Measurements from ENCODE around the gene AMZ2.
"Not testable (repeated sequence)": the region's sequence is repeated elsewhere in the genome, so short reads cannot be mapped to it uniquely, and the experiment has no call there.

Gene AMZ2, protein sequence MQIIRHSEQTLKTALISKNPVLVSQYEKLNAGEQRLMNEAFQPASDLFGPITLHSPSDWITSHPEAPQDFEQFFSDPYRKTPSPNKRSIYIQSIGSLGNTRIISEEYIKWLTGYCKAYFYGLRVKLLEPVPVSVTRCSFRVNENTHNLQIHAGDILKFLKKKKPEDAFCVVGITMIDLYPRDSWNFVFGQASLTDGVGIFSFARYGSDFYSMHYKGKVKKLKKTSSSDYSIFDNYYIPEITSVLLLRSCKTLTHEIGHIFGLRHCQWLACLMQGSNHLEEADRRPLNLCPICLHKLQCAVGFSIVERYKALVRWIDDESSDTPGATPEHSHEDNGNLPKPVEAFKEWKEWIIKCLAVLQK

DNA sequence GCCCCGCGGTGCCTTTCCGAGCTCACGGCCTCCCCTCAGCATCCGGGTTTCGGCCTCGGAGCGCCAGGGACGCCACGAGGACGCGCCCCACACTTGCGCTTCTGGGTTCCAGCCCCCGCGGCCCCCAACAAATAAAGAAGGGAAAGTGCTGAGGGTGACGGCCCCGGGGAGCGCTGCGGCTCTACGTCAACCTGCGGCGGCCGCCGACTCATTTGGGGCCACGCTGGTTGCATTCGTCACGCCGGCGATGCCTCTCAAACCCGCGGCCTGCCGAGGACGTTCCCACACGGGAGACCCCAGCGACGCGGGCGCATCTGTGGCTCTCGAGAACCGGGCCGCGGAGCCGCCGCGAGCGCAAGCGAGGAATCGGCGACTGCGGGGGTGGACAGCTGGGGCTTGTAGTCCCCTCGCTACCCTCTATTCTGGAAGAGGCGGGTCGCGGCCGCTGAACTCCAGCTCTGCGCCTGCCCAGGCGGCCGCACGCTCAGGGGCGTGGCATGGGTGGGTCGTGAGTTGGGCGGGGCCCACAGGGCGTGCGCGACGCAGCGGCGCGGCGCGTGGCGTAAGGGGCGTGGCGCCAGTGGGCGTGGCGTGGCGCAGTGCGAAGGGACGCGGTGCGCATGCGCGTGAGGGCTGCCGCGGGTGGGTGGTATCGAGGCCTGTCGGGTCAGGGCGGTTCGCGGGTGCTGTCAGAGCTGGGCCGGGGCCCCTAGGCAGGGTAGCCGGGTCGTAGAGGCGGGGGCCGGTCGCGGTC lies at the start of gene AMZ2:
Gene AMZ2, plus strand, starts transcription at position 599 of the 754 bp plus-strand sequence. CDS start 2,145 bp downstream, outside the sequence.
- H3K27me3 ChIP-seq (ENCODE audit: insufficient read depth, low read length) = no peaks in the 10 kb centered on the region
- H3K4me3 ChIP-seq (ENCODE audit: low read length) = peak within 1 kb of the TSS; percentile 95
- H3K9ac ChIP-seq (ENCODE audit: low read depth, low read length) = peak within 1 kb of the TSS; percentile 82
- H3K9me3 ChIP-seq (ENCODE audit: insufficient read depth, low read depth, low read length) = no peaks in the 10 kb centered on the region
- H3K36me3 ChIP-seq (ENCODE audit: insufficient read depth, low read depth, low read length) = peaks cover 12% of the 10 kb centered on the region
- peak within 1 kb of the TSS; percentile 81 for H3K27ac ChIP-seq (ENCODE audit: low read length)
- no peaks in the 10 kb centered on the region for H3K4me1 ChIP-seq (ENCODE audit: insufficient read depth, low read length)

DNA sequence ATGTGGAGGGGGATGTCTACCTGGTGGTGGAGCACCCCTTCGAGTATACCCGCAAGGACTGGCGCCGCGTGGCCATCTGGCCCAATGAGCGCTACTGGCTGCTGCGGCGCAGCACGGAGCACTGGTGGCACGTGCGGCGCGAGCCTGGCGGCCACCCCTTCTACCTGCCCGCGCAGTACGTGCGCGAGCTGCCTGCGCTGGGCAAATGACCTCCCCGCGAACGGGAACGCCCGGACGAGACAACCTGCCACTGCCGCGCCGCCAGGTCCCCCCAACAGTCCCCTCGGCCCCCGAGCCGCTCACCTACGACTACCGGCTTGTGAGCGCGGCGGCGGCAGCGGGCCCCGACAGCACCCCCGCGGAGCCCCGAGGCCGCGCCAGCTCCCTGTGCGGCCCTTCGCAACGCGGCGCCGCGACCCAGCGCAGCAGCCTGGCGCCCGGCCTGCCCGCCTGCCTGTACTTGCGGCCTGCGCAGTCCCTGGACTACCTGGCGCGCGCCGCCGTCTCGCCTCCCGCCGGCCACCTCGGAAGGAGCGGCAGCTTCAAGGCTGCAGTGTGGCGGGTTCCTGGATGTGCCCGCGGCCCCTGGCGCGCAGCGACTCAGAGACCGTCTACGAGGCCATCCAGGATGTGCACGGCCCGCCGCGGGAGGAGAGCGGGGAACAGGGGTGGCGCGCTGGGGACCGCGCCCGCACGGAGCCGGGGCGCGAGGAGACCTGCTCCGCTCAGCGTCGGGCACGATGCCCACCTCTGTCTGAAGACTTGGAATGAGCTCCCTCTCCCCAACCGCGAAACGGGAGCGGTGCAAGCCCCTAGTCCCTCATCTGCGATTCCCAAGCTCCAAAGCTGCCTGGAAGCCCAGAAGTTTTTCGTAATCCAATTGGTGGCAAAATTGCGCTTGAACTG lies 48.7 kb upstream of the AMZ2 start:
- Histone ChIP-seq H3K36me3 (ENCODE audit: insufficient read depth, low read depth, low read length) (no peaks in the 10 kb centered on the region), H3K27ac (ENCODE audit: low read length) (no peak overlapping the region), H3K9ac (ENCODE audit: low read depth, low read length) (no peak overlapping the region), H3K4me3 (ENCODE audit: low read length) (peak overlapping the region; percentile 51), H3K4me1 (ENCODE audit: insufficient read depth, low read length) (no peaks in the 10 kb centered on the region), H3K27me3 (ENCODE audit: insufficient read depth, low read length) (peaks cover 100% of the 10 kb centered on the region), H3K9me3 (ENCODE audit: insufficient read depth, low read depth, low read length) (no peaks in the 10 kb centered on the region)

DNA sequence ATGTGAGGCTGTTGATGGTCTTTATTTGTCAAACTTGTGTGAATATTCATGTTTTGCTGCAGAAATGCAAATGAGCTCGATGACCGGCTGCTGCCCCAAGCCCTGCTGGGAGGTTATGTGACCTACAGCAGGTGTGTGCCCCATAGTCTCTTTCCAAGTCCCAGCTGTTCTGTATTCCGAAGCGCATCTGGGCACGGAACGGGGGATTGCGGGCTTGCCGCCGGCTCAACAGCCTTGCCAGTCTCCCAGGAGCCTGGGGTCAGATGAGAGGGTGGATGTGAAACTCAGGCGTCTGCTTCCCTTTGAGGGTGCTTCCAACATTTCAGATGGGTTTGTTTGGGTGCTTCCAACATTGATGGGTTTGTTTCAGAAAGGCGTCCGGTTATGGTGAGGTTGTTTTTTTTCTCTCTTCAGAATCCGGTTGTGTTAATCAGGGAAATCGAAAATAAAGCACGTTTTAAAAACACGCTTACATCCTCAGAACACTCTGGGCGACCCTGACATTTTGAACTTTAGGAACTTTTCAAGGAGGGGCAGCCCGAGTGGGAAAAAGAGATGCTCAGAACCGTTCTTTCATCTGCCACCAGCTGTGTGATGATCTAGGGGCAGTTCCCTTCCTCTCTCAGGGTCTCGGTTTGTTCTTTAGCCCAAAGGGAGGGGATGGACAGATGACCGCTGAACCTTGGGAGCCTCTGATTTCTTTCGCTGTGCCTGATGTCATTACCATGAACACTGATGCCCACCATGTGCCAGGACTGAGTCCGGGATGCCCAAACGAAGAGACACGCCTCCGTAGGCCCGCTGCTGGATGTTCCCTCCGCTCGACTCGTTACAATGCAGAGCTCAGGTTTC lies 47.8 kb upstream of the AMZ2 start:
- H3K9me3 ChIP-seq (ENCODE audit: insufficient read depth, low read depth, low read length) = no peaks in the 10 kb centered on the region
- H3K4me1 ChIP-seq (ENCODE audit: insufficient read depth, low read length) = no peaks in the 10 kb centered on the region
- H3K4me3 ChIP-seq (ENCODE audit: low read length) = peak overlapping the region; percentile 51
- no peak overlapping the region for H3K27ac ChIP-seq (ENCODE audit: low read length)
- H3K27me3 ChIP-seq (ENCODE audit: insufficient read depth, low read length) = peaks cover 100% of the 10 kb centered on the region
- H3K36me3 ChIP-seq (ENCODE audit: insufficient read depth, low read depth, low read length) = no peaks in the 10 kb centered on the region
- no peak overlapping the region for H3K9ac ChIP-seq (ENCODE audit: low read depth, low read length)

DNA sequence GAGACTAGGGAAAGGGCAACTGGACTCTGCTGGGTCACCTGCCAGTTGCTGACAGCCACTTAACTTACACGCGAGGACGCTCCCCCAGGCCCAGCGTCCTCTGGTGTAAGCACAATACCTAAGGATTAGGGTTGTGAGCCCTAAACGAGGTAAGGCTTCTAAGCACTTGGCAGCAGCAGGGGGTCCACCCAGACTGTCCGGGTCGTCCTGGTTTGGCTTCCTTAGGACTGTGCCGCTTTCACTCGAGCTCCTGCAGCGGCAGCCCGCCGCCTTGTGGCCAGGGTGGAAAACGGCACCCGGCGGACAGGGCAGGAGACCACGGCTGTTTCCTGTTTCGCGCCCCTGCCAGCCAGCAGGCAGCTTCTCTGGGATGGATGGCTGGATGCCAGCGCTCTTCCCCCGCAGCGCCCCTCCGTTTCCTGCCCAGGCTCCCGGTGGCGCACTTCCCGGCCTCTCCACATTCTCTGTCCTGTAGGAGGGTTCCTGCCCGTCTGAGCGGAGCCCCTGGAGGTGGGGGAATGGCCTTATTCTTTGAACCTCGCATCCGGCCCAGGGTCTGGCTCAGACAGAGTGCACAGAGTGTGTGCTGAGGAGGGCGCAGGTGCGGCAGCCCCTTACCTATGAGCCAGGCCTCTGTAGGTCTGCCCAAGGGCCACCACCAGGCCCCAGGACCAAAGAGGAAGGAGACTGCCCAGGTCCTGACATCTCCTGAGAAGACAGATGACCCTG lies 47.0 kb upstream of the AMZ2 start:
- H3K27ac ChIP-seq (ENCODE audit: low read length) = no peak overlapping the region
- no peaks in the 10 kb centered on the region for H3K4me1 ChIP-seq (ENCODE audit: insufficient read depth, low read length)
- H3K4me3 ChIP-seq (ENCODE audit: low read length) = peak overlapping the region; percentile 41; the same call in 1 of the 2 replicates
- no peaks in the 10 kb centered on the region for H3K9me3 ChIP-seq (ENCODE audit: insufficient read depth, low read depth, low read length)
- H3K36me3 ChIP-seq (ENCODE audit: insufficient read depth, low read depth, low read length) = no peaks in the 10 kb centered on the region
- H3K27me3 ChIP-seq (ENCODE audit: insufficient read depth, low read length) = peaks cover 92% of the 10 kb centered on the region
- H3K9ac ChIP-seq (ENCODE audit: low read depth, low read length) = no peak overlapping the region

DNA sequence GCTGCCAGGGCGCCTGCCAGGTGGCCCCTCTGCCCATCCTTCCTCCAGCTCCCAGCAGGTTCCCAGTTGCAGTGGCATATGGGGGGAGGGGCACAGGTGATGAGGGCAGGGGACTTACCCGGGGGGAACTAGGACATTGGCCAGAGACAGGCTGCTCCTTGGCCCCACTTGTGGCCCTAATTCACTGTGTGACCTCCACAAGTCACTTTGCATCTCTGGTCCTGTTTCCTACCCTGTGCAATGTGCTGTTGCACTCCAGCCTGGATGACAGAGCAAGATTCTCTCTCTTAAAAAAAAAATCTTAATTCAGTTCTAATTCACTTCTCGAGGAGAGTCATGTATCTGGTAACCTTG lies 46.4 kb upstream of the AMZ2 start:
- H3K4me1 ChIP-seq (ENCODE audit: insufficient read depth, low read length); H3K4me3 ChIP-seq (ENCODE audit: low read length); H3K9me3 ChIP-seq (ENCODE audit: insufficient read depth, low read depth, low read length); H3K27ac ChIP-seq (ENCODE audit: low read length); H3K36me3 ChIP-seq (ENCODE audit: insufficient read depth, low read depth, low read length); H3K9ac ChIP-seq (ENCODE audit: low read depth, low read length): not testable (repeated sequence)
- peaks cover 87% of the 10 kb centered on the region for H3K27me3 ChIP-seq (ENCODE audit: insufficient read depth, low read length)

DNA sequence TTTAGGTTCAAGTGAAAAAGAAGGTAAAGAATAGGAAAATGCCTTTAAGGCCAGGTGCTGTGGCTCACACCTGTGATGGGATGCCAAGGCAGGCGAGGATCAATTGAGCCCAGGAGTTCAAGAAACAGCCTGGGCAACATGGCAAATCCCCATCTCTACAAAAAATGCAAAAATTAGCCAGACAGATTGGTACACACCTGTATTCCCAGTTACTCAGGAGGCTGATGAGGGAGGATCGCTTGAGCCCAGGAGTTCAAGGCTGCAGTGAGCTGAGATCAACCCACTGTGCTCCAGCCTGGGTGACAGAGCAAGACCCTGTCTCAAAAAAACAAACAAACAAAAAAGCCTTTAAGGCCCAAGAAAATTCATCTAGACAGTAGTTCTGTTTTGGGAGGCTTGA lies 45.5 kb upstream of the AMZ2 start:
- H3K27me3 ChIP-seq (ENCODE audit: insufficient read depth, low read length) = peaks cover 78% of the 10 kb centered on the region
- not testable (repeated sequence) for H3K27ac ChIP-seq (ENCODE audit: low read length); H3K4me1 ChIP-seq (ENCODE audit: insufficient read depth, low read length); H3K36me3 ChIP-seq (ENCODE audit: insufficient read depth, low read depth, low read length); H3K4me3 ChIP-seq (ENCODE audit: low read length); H3K9me3 ChIP-seq (ENCODE audit: insufficient read depth, low read depth, low read length); H3K9ac ChIP-seq (ENCODE audit: low read depth, low read length)

DNA sequence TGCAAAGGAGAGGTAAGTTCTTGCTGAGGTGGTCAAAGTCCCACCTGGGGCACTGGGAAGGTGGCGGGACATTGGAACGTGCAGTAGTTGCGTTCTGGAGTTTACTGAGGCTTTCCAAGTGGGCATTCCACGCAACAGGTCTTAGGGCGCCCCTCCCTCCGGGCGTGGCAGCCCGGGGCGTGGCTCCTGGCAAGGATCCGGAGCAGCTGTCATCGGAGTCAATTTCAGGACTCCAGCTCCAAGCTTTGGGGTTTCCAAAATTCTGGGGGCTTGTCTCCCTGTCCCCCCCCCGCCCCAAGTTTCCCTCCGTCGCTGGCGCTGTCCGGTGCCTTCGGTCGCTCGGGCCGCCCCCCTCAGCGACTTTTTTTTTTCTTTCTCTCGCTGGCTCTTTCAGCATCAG lies 43.1 kb upstream of the AMZ2 start:
- H3K4me3 ChIP-seq (ENCODE audit: low read length) = peak overlapping the region; percentile 63; the same call in 1 of the 2 replicates
- peaks cover 2% of the 10 kb centered on the region; the same call in 1 of the 2 replicates for H3K36me3 ChIP-seq (ENCODE audit: insufficient read depth, low read depth, low read length)
- no peaks in the 10 kb centered on the region for H3K9me3 ChIP-seq (ENCODE audit: insufficient read depth, low read depth, low read length)
- no peak overlapping the region for H3K9ac ChIP-seq (ENCODE audit: low read depth, low read length)
- H3K4me1 ChIP-seq (ENCODE audit: insufficient read depth, low read length) = no peaks in the 10 kb centered on the region
- peaks cover 53% of the 10 kb centered on the region for H3K27me3 ChIP-seq (ENCODE audit: insufficient read depth, low read length)
- H3K27ac ChIP-seq (ENCODE audit: low read length) = no peak overlapping the region

DNA sequence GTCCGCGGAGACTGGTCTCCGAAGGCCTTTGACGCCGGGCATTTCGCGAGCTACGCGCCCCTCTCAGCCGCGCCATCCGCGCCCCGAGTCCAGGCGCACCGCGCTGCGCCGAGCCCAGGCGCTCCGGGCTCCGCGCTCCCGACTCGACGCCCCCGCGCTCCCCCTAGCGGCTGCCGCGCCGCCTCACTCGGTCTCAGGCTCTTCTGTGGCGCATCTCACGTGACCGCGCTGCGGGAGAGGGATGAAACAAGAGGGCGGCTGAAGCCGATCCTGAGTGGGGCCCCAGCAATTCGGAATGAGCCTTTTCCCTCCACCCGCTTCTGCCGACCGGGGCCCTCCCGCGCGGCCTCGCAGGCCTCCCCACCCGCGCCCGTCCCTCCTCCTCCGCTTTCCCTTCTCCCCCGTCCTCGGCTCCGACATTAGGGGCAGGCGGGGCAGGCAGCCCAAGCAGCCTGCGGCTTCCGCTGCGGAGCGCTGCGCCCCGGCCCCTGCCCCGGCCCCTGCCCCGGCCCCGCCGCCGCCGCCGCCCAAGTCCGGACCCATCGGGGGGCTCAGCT lies 42.5 kb upstream of the AMZ2 start:
- Histone ChIP-seq H3K9ac (ENCODE audit: low read depth, low read length) (peak overlapping the region; percentile 71; the same call in 1 of the 2 replicates), H3K4me1 (ENCODE audit: insufficient read depth, low read length) (no peaks in the 10 kb centered on the region), H3K27ac (ENCODE audit: low read length) (no peak overlapping the region)

DNA sequence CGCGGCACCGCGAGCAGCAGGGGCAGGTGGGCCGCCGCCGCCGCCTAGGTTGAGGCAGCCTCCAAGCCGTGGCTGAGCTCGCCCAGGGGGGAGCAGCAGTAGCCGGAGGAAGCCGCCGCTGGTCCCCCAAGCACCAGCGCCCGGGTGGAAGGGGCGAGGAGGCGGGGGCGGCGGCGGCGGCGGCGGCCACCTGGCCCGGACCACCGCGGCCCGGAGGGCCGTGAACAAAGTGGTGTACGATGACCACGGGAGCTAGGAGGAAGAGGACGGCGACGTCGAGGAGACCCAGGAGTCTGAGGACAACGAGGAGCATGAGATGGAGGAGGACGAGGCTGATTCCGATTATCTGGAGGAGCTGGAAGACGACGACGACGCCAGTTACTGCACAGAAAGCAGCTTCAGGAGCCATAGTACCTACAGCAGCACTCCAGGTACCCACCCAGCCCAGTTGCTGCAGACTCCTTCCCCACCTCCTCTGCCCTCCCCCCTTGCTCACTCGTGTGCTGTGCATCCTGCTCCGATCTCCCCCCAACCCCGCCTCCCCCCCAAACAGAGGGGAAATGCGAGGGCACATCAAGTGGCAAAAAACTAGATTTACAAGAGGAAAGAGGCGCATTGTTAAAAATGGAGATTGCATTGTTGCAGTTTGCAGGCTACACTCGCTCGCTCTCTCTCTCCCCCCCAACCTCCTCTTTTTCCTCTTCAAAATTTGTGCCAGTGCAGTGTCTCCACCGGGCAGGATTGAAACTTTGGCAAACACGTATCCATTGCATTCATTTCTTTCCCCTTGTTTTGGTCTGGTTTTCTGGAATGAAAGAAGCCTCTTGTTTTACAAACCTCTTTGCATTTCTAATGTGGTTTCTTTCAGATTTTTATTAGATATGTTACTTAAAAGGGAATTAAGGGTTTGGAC lies 41.8 kb upstream of the AMZ2 start:
- no peaks in the 10 kb centered on the region for H3K4me1 ChIP-seq (ENCODE audit: insufficient read depth, low read length)
- H3K27ac ChIP-seq (ENCODE audit: low read length) = no peak overlapping the region
- H3K9me3 ChIP-seq (ENCODE audit: insufficient read depth, low read depth, low read length) = no peaks in the 10 kb centered on the region
- peak overlapping the region; percentile 63; the same call in 1 of the 2 replicates for H3K9ac ChIP-seq (ENCODE audit: low read depth, low read length)
- peaks cover 40% of the 10 kb centered on the region for H3K27me3 ChIP-seq (ENCODE audit: insufficient read depth, low read length)
- H3K4me3 ChIP-seq (ENCODE audit: low read length) = peak overlapping the region; percentile 63
- peaks cover 14% of the 10 kb centered on the region for H3K36me3 ChIP-seq (ENCODE audit: insufficient read depth, low read depth, low read length)

More for the DNA sequence above, 42.5 kb upstream of the AMZ2 start:
- Histone ChIP-seq H3K36me3 (ENCODE audit: insufficient read depth, low read depth, low read length) (peaks cover 8% of the 10 kb centered on the region), H3K9me3 (ENCODE audit: insufficient read depth, low read depth, low read length) (no peaks in the 10 kb centered on the region), H3K4me3 (ENCODE audit: low read length) (peak overlapping the region; percentile 63; the same call in 1 of the 2 replicates), H3K27me3 (ENCODE audit: insufficient read depth, low read length) (peaks cover 48% of the 10 kb centered on the region)
